GM19452 (cell line): Measurements from ENCODE around the gene TMEM221.
"Not testable (repeated sequence)": the region's sequence is repeated elsewhere in the genome, so short reads cannot be mapped to it uniquely, and the experiment has no call there.

ENCODE experiments used
- ATAC-seq: cut with Tn5 transposase; IDR thresholded peaks from one replicate; pipeline ENCODE4 v1.9.1; 2021; ENCODE audit not compliant: unreplicated experiment

TMEM221 gene

DNA sequence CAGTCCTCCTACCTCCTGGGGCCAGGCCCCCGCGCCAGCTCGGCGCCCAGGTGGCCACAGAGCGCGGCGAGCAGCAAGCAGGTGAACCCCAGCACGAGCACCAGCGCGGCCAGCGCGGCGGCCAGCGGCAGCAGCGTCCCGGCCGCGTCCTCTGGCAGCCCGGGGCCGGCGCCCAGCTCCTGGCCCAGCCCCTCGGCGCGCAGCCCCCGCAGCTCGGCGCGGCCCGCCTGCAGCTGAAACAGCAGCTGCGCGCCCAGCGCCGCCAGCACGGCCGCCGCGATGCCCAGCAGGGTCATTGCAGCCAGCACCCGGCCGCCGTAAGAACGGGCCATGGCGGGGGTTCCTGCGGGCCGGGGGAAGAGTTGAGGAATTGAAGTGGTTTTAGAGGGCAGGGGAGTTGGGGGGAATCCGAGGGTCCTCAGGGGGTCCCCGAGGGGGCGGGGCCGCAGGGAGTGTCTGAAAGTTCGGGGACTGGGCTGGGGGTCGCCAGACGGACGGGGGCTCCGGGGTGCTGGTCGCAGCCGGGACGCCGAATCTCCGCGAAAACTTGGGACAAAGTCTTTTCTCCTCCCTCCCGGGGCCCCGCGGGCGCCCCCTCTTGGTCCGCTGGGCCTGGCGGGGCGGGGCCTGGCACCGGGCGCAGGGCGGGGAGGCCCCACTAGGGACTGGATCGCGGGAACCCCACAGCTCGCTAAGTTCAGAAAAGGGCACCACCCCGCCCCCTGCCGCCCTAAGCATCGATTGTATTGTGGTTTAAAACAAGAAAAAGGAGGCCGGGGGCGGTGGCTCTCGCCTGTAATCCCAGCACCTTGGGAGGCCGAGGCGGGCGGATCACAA, at the start of gene TMEM221:
TMEM221 (minus strand) TSS at position 538 of the 837 bp plus-strand sequence; CDS start at position 332, 206 bp downstream.
- ATAC-seq: no peak

GRCh38 chr19:17497149-17497798, 48.8 kb upstream of the TMEM221 start:
- no peak for ATAC-seq

DNA sequence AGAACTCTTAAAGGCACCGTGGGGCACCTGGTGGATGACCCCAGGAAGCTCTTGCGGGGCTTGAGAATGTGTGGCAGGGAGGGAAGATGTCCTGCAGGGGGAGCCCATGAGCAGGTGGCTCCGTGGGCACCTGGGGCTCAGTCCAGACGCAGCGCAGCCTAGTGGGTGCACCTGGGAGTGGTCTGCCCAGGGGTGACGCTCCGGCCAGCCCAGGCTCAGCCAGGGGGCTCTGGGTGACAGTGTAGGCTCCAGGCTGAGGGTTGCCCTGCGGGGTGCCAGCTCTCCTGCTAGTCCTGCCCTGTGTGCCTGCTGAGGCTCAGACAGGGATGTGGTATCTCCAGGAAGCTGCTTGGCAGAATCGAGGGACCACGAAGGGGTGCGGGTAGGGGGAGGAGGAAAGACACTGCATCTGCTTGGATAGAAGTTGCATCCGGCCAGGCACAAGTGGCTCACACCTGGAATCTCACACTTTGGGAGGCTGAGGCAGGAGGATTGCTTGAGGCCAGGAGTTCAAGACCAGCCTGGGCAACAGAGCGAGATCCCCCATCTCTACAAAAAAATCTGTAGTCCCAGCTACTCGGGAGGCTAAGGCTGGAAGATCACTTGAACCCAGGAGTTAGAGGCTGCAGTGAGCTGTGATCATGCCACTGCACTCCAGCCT, 48.0 kb upstream of the TMEM221 start:
- ATAC-seq: peak; percentile 61

DNA sequence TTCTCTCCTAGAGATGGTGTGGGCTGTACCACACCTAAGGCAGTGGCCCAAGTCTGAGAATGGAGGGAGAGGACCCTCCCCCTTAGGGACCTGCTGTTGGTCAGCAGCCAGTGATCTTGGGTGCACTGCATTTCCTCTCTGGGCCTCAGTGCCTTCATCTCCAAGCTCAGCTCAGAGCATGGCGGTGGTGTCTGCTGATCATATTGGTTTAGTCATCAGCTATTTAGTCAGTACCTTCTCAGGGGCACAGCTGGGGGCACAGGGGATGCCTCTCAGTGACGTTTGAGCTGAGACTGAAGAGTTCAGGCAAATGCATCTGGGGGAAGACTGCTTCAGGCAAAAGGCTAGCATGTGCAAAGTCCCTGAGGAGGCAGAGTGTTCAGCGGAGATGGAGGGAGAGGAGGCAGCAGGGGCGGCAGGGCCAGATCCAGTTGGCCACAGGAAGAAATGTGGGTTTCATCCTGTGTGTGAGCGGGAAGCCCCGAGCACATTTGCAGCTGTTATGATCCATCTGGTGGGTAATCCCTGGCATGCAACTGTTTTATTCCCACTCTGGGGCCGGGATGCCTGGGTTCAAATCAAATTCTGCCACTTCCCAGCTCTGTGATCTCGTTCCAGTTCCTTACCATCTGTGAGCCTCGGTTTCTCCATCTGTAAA, 47.3 kb upstream of the TMEM221 start:
- no peak for ATAC-seq

- no peak for ATAC-seq
Measured at GRCh38 chr19:17491287-17491686, 42.8 kb upstream of the TMEM221 start.

- no peak for ATAC-seq
Measured at GRCh38 chr19:17490411-17490810, 41.9 kb upstream of the TMEM221 start.

- ATAC-seq: no peak
Measured at GRCh38 chr19:17489392-17490030, 41.0 kb upstream of the TMEM221 start.

DNA sequence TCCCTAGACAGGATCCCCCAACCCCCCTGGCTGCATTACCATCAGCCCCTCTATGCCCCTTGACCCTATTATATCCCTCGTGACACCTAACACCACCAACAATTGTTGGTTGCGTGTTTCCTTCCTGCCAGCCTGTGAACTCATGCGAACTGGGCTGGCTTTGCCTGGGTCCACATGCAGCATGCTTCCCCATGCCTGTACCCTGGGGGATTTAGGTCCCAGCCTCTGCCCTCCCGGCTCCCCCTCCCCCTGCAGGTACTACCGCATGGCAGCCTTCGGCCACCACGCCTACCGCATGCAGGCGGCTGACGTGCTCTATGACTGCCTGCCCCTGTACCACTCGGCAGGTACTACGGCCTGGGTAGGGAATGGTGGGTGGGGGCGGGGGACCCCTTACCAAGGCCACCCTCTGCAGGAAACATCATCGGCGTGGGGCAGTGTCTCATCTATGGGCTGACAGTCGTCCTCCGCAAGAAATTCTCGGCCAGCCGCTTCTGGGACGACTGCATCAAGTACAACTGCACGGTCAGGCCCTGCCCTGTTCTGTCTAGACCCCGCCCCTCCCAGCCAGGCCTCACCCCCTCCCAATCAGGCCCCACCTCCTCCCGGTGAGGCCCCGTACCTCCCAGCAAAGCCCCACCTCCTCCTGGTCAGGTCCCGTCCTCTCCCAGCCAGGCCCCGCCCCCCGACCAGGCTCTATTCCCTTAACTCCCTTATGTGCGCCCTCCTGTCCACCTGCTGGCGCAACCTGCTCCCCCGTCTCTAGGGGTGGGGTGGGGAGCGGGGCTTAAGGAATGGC, 40.3 kb upstream of the TMEM221 start:
- no peak for ATAC-seq

DNA sequence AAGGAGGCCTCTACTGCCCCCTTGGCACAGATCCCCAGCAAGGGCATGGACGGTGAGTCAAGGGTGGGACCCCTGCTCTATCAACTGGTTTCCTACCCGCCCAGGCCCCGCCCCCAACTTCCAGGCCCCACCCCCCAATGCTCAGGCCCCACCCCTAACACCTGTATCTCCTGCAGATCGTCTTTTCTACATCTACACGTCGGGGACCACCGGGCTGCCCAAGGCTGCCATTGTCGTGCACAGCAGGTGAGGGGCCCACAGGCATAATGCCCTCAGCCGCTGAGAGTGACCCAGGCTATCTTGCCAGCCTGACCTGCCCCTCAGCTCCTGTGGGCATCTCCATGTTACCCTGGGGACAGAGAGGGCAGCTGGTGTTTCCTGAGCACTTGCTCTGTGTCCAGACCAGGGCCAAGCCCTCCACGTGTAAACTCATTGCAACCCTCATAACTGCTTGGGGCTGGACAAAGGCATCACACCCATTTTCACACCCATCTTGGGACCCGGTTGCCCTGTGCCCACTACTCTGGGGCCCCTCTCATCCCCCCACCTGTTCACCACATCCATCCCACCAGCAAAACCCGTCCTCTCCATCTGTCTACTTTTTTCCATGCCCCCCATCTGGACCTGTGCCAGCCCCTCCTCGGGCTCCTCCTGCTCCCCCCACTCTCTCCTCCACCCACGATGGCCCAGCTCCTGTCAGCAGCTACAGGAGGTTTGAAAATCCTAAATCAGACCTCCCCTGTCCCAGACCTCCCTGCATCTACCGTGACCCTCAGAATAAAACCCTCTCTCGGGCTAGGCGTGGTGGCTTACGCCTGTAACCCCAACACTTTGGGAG, 39.0 kb upstream of the TMEM221 start:
- ATAC-seq: no peak

GRCh38 chr19:17486545-17487240, 38.2 kb upstream of the TMEM221 start:
- ATAC-seq: no peak

- ATAC-seq: no peak
Measured at GRCh38 chr19:17484520-17485185, 36.2 kb upstream of the TMEM221 start.

DNA sequence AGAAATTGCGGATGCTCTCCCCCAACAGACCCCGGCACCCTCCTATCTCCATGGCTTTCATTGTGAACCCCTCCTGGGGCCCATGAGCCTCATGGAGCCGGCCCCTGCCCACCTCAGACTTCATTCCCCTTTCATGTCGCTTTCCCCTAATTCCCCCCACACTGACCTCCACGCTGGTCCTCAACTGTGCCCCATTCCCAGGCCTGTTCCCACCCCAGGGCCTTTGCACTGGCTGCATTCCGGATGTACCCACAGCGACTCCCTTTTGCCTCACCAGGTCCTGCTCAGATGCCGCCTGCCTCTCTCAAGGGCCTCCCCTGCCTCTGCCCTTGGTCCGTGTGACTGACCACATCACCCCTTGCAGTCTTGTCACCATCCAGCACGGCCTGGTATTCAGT, 35.1 kb upstream of the TMEM221 start:
- no peak for ATAC-seq

GRCh38 chr19:17482877-17483604, 34.6 kb upstream of the TMEM221 start:
- ATAC-seq: no peak

GRCh38 chr19:17481986-17482385, 33.5 kb upstream of the TMEM221 start:
- no peak for ATAC-seq

DNA sequence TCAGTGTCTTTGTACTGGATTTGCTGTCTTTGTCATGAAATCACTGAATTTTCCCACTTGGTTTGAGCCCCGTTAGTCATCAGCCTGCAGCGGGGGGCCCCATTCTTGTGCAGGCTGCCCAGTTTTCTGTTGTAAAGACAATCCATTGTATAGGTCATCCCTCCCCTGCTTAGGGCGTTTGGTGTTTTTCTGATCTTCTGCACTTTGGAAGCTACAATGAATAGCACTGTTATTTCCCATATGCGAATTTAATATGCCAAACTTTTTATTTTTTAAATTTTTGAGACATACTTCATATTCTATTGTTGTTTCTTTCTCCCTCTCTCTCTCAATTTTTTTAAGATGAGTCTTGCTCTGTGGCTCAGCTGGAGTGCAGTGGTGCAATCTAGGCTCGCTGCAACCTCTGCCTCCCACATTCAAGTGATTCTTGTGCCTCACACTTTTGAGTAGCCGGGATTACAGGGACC, 30.9 kb upstream of the TMEM221 start:
- ATAC-seq: no peak

GRCh38 chr19:17475541-17476115, 27.2 kb upstream of the TMEM221 start:
- ATAC-seq: no peak

- not testable (repeated sequence) for ATAC-seq
Measured at GRCh38 chr19:17475011-17475540, 26.6 kb upstream of the TMEM221 start.
